HG02938 (cell line): ENCODE data around the gene SCGB1D2.
"Not testable (repeated sequence)": the region's sequence is repeated elsewhere in the genome, so short reads cannot be mapped to it uniquely, and the experiment has no call there.

ENCODE experiments used
- ATAC-seq: cut with Tn5 transposase; IDR thresholded peaks from one replicate; pipeline ENCODE4 v1.9.1; 2021; ENCODE audit warnings: mild to moderate bottlenecking, moderate library complexity; ENCODE audit not compliant: unreplicated experiment

Gene SCGB1D2, protein sequence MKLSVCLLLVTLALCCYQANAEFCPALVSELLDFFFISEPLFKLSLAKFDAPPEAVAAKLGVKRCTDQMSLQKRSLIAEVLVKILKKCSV

DNA sequence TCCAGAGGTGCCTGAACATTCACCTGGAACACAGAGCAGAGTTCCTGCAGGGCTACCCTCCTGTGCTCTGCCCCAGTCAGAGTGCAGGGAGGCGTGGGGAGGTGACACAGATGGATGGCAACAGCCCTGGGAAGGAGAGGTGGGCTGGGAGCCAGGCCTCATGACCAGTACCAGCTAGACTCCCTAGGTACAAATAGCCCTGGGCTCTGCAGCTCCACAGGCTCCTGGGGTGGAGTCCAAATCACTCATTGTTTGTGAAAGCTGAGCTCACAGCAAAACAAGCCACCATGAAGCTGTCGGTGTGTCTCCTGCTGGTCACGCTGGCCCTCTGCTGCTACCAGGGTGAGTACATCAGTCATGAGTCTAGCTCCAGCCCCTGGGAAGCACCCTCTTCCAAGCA, at the start of gene SCGB1D2:
Gene SCGB1D2 (plus strand): TSS at position 219 of the 400 bp plus-strand sequence. CDS start 69 bp downstream, at position 288.
- ATAC-seq, result no peak

DNA sequence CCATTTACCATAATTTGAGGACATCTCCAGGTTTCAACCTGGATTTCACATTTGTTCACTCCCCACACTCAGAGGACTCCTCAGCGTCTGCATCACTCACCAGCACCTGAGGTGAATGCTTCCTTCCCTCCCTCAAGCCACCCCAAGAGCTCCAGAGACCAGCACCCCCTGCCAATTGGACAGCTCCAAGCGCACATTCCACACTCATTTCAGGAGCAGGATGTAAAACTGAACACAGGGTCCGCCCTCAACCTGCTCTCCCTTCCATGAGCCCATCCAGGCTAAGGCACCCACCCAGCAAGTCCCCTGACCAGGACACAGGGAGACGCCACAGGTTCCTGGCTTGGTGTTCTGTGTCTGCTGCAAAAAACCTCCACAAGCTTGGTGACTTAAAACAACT, 48.1 kb upstream of the SCGB1D2 start:
- ATAC-seq, result no peak

DNA sequence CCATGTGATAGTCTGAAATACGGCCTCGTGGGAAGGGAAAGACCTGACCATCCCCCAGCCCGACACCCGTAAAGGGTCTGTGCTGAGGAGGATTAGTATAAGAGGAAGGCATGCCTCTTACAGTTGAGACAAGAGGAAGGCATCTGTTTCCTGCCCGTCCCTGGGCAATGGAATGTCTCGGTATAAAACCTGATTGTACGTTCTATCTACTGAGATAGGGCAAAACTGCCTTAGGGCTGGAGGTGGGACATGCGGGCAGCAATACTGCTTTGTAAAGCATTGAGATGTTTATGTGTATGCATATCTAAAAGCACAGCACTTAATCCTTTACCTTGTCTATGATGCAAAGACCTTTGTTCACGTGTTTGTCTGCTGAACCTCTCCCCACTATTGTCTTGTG, 47.0 kb upstream of the SCGB1D2 start:
- ATAC-seq, result not testable (repeated sequence)

DNA sequence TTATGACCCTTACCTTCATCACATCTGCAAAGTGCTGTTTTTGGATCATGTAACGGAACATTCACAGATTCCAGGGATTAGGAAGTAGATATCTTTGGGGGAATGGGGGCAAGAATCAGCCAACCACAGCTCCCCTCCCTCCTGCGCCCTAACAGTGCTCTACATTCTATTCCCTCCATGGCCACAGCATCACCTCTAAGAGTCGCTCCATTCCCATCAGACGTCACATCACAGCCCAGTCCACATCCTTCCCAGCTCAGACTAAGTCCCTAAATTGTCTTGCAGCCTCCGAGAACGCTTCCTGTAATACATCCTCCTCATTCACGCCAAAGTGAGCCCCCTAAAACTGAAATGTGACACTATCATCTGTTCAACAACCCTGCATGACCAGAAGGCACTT, 46.1 kb upstream of the SCGB1D2 start:
- ATAC-seq, result no peak

DNA sequence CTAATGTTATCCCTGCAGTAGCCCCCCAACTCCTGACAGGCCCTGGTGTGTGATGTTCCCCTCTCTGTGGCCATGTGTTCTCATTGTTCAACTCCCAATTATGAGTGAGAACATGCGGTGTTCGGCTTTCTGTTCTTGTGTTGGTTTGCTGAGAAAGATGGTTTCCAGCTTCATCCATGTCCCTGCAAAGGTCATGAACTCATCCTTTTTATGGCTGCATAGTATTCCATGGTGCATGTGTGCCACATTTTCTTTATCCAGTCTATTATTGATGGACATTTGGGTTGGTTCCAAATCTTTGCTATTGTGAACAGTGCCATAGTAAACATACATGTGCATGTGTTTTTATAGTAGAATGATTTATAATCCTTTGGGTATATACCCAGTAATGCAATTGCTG, 44.6 kb upstream of the SCGB1D2 start:
- ATAC-seq, result not testable (repeated sequence)

DNA sequence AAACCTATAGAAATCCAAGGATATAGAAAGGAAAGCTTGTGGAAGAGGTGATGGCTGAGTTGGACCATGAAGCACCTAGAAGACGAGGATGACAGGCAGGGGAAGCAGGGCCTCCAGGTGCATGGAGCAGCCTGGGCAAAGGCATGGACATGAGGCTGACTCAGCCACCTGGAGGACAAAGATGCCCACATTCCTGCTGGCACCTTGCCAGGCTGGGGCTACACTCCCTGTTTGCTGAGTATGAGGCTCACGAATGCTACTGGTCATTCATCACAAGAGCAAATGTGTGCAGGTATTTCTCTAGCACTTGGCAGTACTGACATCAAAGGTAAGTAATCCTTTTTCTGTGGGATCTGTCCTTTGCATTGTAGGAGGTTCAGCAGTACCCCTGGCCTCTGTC, 40.7 kb upstream of the SCGB1D2 start:
- ATAC-seq, result no peak

DNA sequence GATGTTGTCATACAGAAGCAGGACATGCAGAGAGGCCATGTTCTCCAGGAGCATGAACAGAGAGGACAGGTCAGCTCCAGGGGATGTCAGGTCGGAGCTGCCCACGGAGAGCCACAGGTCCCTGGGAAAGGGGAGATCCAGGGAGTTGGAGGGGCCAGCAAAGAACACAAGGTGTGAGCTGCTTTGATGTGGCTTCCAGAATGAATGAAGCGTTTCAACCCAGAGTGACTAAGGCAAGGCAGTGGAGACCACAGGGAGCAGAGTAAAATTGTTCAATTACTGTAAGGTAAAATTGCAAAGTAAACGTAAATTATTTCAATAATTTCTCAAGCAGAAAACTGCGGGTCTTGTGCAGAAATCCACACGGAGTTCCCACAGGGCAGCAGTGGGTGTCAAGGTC, 39.1 kb upstream of the SCGB1D2 start:
- no peak for ATAC-seq

DNA sequence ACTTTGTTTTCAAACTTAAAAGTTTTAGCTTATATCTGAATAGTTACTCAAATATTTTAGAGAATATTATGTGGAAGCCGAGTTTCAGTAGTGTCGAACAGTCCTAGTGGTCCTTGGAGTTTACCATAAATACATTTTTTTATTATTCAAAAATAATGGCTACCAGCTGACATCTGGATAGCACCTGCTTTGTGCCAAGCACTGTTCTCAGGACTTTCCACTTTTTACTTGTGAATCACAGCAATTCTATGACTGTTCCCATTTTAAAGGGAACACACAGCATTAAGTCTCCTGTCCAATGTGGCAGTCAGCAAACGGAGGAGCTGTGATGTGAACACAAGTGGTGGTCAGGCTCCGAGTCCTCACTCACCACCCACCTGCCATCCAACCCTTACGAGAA, 37.6 kb upstream of the SCGB1D2 start:
- ATAC-seq, result no peak

DNA sequence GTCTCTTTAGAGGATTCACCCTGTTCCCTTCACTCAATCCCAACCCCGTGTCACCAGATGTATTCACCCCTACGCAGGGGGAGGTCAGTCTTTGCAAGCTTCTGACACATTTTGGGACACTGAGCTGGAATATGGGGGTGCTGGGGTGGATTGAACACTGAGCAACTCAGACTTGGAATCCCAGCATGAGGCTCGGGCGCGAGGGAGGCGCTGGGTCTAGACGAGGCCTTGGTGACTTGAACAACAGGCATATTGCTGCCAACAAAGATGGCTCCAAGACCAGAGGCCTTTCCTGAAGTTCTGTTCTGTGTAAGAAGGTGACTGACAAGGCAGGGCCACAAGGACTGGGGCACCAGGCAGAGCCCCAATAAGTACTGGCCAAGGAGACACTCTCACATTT, 36.6 kb upstream of the SCGB1D2 start:
- ATAC-seq, result no peak

DNA sequence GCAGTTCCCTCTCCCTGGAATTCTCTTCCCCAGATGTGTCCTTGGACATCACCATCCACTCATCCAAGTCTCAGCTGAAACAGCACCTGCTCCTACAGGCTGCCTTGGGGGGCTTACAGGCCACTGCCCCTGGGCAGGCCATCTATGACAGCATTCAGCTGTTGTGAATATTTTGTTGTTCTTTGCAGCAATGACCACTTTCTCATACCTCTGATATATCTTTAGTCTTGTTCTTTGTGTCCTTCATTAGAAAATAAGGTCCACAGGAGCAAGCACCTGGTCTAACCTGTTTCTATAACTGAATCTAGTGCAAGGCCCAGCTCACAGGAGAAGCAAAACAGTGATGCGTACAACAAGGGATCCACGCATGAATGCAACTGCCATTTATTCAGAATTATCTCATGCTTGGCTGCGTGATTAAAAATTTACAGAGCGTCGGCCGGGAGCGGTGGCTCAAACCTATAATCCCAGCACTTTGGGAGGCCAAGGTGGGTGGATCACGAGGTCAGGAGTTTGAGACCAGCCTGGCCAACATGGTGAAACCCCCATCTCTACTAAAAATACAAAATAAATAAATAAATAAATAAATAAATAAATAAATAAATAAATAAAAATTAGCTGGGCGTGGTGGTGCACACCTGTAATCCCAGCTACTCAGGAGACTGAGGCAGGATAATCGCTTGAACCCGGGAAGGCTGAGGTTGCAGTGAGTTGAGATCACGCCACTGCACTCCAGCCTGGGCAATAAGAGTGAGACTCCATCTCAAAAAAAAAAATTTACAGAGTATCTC, 35.6 kb upstream of the SCGB1D2 start:
- ATAC-seq, result not testable (repeated sequence)

DNA sequence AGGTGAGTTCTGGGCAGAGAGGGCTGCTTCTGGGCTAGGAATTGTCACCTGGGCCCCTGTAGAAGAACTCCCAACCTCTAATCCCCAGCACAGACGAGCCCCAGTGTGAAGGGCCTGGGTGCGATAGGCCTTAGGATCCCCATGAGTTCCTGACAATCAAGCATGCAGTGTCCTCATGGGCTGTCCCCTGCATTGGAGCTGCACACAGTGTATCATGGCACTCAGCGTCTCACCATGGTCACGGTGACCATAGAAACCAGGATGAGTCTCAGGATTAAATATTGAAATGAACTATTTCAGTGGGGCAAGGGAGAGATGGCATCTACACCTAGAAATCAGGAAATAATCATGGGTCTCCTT, 33.3 kb upstream of the SCGB1D2 start:
- ATAC-seq, result no peak

DNA sequence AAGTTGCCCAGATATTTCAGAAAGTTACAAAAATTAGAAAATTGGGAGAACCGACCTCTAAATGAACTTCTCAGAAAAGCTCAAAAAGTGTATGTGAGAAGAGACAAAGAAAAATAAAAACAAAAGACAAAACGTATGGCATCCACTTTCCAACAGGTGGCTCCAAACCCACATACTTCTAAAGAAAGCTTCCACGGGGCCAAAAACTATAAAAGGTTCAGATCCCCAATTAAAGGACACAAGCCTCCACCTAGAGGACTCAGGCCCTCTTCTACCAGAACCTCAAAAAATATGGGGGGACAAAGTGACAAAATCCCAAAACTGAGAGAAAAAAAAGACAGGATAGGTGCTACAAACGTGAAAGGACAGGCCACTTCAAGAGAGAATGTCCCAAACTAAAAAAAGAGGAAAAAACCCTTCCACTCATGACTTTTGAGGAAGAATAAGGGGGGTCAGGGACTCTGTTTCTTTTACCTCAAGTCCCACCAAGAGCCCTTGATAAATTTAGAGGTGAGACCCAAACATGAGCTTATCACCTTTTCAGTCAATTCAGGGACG, 24.8 kb upstream of the SCGB1D2 start:
- ATAC-seq, result no peak

DNA sequence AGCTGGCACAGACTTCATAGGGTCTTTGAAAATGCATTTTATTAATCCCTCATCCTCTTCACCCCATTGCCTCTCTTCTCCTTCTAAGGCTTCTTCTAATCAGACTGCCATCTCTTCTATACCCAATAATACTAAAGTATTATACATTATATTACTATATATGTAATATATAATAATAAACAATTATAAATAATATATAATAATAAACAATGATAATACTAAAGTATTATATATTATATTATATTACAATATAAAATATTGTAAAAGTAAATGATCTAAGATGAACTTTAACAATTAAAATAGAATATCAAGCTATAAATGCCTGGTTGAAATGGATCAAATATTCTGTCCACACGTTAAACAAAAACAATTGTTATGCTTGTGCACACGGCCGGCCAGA, 20.5 kb upstream of the SCGB1D2 start:
- ATAC-seq, result no peak

DNA sequence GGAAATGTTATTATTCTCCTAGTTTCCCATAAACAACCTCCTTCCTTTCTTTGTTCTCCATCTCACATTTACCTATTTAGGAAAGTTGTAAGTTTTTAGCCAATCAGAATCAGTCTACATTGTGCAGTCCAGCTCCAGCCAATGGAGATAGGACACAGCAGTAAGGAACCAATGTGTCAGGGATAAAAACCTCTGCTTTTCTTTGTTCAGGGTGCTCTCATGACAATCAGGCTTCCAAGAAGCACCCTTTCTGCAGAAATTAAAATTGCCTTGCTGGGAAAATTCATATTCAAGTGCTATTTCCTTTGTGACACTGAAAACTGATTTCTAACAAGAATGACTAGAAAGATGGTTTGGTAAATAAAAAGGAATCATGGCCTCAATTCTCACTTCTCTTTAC, 18.9 kb upstream of the SCGB1D2 start:
- no peak for ATAC-seq

DNA sequence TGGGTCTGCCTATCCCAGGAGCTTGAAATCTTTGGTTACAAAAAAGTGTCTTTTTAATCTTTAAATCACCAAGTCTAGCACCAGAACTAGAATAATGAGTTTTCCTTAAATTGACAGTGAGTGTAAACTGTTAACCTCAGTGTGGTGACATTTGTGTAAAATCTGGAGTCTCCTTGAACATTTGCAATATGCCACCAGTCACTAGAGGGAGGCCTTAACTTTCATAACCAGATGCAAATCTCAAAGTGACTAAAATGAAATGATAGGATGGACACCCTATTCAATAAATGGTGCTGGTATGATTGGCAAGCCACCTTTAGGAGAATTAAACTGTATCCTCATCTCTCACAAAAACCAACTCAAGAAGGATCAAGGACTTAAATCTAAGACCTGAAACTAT, 8.3 kb upstream of the SCGB1D2 start:
- no peak for ATAC-seq

DNA sequence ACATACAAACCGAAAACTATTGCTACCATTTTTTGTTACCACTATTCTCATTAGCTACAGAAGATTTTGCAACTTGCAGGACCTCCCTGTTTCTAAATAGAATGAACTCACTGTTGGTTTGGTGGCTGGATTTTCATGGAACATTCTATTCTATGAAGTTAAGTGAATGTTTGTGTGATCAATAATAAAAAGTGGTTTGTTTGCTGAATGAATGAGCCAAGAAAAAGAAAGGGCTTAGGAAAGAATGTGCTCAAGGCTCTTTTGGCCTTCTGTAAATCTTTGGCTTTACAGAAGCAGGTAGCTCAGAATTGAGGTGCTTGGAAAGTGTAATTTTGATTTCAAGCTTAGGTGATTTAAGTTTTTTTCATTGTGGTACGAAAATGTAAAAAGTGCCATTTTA, 5.9 kb upstream of the SCGB1D2 start:
- ATAC-seq, result no peak

DNA sequence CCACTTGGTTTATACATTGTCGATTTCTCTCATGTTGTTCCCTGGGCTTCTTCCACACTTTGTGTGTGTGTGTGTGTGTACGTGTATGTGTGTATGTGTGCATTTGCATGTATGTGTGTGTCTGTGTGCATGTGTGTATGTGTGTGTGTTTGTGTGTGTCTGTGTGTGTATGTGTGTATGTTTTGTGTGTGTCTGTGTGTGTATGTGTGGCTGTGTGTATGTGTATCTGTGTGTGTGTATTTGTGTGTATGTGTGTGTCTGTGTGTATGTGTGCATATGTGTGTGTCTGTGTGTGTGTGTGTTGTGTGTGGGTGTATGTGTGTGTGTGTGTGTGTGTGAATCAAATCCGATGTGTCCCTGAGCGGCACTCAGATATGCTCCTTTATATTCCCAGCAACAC, 4.5 kb upstream of the SCGB1D2 start:
- ATAC-seq, result no peak

DNA sequence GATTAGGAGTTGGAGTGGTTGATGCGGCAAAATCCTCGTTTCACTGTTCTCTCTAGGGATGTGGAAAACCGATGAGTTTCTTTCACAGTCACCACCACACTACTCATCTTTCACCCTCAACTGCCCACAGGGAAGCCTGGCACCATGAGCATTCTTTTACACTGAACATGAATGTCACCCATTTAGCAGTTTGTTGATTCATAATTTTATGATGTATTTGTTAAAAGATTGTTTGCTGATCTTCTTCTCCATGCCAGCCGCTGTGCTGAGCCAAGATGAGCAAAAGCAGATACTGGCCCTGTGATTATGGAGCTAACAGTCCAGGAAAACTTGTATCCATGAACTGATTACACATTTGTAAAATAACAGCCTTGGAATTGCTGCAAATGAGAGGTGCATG, 3.9 kb upstream of the SCGB1D2 start:
- no peak for ATAC-seq

DNA sequence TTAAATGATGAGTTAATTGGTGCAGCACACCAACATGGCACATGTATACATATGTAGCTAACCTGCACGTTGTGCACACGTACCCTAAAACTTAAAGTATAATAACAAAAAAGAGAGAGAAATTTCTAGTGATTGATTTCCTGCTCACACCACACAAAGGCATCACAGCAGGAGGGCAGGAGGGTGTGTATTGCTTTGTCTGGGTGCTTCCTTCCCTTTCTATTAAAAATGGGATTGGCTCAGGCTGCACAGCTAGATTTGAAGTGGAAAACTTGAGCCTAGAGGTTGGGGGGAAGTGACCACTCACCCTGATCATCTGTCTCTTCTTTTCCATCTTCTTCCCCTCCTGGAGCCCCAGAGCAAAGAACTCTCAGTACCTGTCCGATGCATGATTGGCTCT, 944 bp upstream of the SCGB1D2 start:
- ATAC-seq, result no peak

DNA sequence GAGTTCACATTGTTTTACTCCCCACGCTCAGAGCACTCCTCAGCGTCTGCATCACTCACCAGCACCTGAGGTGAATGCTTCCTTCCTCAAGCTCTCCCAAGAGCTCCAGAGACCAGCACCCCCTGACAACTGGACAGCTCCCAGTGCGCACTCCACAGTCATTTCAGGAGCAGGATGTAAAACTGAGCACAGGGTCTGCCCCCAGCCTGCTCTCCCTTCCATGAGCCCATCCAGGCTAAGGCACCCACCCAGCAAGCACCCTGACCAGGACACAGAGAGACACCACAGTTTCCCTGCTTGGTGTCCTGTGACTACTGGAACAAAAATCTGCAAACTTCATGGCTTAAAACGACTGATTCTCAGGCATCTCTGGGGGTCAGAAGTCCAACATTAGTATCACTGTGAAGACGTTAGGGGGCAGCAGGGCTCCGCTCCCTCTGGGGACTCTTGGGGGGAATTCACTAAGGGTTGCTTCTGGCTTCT, 3.3 kb downstream of the SCGB1D2 start:
- no peak for ATAC-seq

DNA sequence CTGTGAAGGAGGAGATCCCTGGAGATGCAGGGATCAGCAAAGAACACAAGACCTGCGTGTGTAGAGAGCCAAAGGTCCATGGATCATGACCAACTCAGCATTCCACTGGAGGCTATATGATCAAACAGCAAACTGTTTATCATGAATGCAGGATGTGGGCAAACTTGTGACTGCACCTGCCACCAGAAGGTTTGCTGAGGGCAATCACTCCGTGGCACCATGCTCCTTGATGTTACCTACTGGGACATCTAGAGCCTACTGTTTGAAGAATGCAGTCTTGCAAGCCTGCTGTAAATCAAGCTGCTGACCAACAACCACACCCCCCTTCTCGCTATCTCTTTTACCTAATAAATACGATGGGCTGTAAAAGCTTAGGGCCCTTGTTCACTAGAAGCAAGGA, 9.7 kb downstream of the SCGB1D2 start:
- ATAC-seq, result no peak

DNA sequence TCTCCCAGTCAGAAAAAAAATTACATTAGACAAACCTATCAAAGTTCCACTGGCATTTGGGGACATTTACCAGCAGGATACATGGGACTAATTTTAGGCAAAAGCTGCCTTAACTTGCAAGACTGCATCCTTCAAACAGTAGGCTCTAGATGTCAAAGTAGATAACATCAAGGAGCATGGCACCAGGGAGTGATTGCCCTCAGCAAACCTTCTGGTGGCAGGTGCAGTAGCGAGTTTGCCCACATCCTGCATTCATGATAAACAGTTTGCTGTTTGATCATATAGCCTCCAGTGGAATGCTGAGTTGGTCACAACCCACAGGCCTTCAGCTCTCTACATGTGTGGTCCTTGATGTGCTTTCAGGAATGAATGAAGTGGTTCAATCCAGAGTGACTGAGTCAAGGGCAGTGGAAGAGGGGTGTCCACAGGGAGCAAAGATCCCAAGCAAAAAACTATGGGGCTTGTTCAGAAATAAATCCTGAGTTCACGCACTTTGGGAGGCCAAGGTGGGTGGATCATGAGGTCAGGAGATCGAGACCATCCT, 12.0 kb downstream of the SCGB1D2 start:
- no peak for ATAC-seq
